ENCODE data around the gene GPR4.

- TF ChIP-seq, protein P1, sequence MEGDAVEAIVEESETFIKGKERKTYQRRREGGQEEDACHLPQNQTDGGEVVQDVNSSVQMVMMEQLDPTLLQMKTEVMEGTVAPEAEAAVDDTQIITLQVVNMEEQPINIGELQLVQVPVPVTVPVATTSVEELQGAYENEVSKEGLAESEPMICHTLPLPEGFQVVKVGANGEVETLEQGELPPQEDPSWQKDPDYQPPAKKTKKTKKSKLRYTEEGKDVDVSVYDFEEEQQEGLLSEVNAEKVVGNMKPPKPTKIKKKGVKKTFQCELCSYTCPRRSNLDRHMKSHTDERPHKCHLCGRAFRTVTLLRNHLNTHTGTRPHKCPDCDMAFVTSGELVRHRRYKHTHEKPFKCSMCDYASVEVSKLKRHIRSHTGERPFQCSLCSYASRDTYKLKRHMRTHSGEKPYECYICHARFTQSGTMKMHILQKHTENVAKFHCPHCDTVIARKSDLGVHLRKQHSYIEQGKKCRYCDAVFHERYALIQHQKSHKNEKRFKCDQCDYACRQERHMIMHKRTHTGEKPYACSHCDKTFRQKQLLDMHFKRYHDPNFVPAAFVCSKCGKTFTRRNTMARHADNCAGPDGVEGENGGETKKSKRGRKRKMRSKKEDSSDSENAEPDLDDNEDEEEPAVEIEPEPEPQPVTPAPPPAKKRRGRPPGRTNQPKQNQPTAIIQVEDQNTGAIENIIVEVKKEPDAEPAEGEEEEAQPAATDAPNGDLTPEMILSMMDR (IDR thresholded peaks at IDR 0.05 in 8 of 11, conservative IDR thresholded peaks at IDR 0.05 in 3 of 11), result no peak
- TF ChIP-seq POLR2A (IDR thresholded peaks at IDR 0.05), result no peak
Observed at GRCh38 chr19:45623984-45624383, 22.0 kb upstream of the GPR4 start.
